PC-9 (cell line): ENCODE results near the gene STAMBPL1.

Experiments used
- CTCF ChIP-seq: fragments of 200-600 bp; sonication (generic); conservative IDR thresholded peaks from 2 replicates; pipeline ENCODE4 v1.6.1; 2017; ENCODE audit warnings: mixed run types, antibody characterized with exemption, mild to moderate bottlenecking, moderate library complexity
- EZH2 ChIP-seq: fragments of 200-600 bp; sonication (generic); IDR thresholded peaks from 2 replicates; pipeline ENCODE4 v1.8.0; 2017; ENCODE audit warnings: antibody characterized with exemption, low read depth

- TF ChIP-seq CTCF (peak; percentile 85), EZH2 (no peak)
These were observed 44.7 kb upstream of the STAMBPL1 start for GRCh38 chr10:88835096-88835909.
